Spleen (tissue), 7 donors: Measurements from ENCODE around the gene MIDN.

ENCODE experiments used
- POLR2A ChIP-seq, 3 donors: fragments of 450-650 bp; IDR thresholded peaks; one replicate each; pipeline ENCODE4 v1.5.1; 2017; ENCODE audit warnings: antibody characterized with exemption in 3 of 3, mild to moderate bottlenecking in 1 of 3
- TF ChIP-seq, protein P1 (sequence below), 11 experiments: fragments of 200-600 bp in 7 of 11; fragments of 450-650 bp in 4 of 11; sonication (generic) in 4 of 11; IDR thresholded peaks in 8 of 11; conservative IDR thresholded peaks in 3 of 11; 1 replicate in 7 of 11; 2 replicates in 4 of 11; pipeline versions ENCODE4 v1.4.0 to v1.8.0; 2016 to 2021; ENCODE audit warnings: antibody characterized with exemption in 11 of 11, inconsistent platforms in 4 of 11, mild to moderate bottlenecking in 1 of 11
- donor health status: DM: no; HTN: no; CAD: no; lungs with moderate emphysema.
- donor health status: DM: no; HTN: no; CAD: no.
- donor health status: DM: no; HTN: no; CAD: no.

DNA sequence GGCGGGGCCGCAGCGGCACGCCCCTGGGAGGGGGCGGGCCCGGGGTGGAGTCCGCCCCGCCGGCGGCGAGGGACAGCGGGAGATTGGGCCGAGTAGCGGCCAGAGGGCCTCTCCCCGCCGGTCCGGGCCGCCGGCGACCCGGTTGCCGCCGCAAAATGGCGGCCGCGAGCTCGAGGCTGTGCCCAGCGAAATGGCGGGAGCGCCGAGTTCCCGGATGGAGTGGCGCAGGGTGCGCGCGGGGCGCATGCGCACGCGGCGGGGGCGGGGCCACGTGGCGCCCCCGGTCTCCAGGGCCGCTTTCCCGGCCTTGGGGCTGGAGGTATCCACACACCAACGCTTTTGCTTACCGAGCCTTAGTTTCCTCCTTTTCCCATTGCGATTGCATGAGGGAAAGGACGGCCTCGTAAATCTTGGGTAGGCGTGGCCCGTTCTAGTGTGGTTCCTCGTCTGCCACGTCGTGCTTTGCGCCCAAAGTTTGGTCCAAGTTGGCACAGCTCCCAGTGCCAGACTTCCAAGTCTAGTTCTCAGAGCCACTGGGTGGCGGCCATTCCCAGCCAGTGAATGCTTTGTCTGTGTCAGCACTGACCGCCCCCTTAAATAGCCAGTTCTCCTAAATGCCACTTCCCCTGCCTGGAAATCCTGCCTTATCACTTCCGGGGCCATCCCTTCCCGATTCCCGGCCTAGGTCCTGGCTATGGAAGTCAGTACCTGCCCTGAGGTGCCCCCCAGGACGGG, 21.3 kb downstream of the MIDN start:
- TF ChIP-seq, protein P1, sequence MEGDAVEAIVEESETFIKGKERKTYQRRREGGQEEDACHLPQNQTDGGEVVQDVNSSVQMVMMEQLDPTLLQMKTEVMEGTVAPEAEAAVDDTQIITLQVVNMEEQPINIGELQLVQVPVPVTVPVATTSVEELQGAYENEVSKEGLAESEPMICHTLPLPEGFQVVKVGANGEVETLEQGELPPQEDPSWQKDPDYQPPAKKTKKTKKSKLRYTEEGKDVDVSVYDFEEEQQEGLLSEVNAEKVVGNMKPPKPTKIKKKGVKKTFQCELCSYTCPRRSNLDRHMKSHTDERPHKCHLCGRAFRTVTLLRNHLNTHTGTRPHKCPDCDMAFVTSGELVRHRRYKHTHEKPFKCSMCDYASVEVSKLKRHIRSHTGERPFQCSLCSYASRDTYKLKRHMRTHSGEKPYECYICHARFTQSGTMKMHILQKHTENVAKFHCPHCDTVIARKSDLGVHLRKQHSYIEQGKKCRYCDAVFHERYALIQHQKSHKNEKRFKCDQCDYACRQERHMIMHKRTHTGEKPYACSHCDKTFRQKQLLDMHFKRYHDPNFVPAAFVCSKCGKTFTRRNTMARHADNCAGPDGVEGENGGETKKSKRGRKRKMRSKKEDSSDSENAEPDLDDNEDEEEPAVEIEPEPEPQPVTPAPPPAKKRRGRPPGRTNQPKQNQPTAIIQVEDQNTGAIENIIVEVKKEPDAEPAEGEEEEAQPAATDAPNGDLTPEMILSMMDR (IDR thresholded peaks at IDR 0.05 in 8 of 11, conservative IDR thresholded peaks at IDR 0.05 in 3 of 11), result no peak
- no peak for TF ChIP-seq POLR2A (IDR thresholded peaks at IDR 0.05)
